Stimulated activated CD4-positive, alpha-beta T cell treated with anti-CD3 and anti-CD28 coated beads, Interleukin-4, amount 100 ng/mL, for 48 hours (primary cell): ENCODE results near the gene AFF2.

Experiments
- DNase-seq, 2 donors: peaks; one replicate each; pipeline ENCODE4 v3.0.0-alpha.2; 2020; ENCODE audit warnings: low read depth in 2 of 2

Gene AFF2

DNA sequence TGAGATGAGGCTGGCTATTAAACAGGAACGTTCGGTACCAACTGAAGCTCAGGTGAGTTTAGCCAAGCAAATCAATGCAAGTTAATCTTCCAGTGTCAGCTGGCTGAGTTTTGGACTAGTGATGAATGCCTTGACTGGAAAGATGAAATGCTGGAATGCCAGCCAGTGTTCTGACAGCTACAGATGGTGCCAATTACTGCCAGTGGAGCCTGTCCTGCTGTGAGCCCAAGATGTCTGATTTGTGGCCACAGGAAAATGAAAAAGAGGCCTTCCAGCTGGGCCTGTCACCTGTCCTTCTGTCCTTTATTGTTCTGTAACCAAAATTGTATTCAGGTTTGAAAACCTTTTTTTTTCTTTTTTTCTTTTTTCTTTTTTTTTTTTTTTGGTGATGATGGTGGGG, 223.1 kb downstream of the AFF2 start:
- no peak for DNase-seq

DNA sequence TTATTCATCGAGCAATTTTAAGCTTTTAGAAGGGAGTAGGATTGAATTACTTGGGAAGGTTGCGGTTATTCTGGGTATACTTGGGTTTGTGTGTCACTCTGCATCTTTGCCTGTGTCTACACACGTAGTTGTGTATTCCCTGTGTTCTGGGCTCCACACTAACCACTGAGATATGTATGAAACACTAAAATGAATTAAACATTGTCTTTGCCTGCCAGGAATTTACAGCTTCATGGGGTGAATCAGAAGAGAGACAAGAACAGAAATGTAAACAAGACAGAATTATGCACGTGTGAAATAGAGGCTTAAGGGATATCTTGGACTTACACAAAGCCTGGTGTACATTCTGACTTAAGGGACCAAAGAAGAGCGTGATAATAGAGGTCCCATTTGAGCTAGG, 228.5 kb downstream of the AFF2 start:
- DNase-seq, result no peak

DNA sequence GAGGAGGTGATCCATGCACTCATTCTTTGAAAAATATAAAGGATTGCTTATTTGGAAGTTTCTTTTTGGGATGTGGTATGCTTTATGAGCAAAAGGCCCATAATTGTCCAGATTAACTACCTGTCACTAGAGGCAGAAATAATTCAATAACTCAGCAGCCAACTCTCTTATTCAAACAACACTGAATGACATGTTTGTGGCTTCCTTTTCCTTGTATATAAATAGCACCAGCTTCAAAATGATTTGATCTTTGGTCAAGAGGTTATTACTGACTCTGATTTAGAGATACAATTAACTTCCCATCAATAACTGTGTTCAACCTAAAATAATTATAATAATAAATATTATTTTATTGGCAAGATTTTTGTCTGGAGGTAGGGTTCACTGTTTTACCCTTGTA, 232.3 kb downstream of the AFF2 start:
- no peak for DNase-seq

DNA sequence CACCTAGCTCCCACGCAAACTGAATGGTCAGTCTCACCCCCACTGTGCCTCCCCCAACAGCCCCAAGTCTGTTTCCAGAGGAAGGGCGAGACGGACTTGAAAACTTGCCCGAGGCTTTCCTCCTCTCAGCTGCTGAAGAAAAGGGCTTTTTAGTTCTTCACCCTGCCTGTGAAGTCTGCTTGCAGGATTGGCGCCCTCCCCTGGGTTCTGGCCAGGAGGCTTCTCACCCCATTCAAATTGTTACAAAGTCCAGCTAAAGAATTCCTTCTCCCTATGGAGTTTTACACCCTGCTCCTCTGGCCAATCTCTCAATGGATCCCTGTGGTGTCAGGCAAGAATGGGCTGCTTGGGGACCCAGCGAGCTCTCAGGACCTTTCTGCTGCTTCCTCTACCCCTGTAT, 241.0 kb downstream of the AFF2 start:
- no peak for DNase-seq

DNA sequence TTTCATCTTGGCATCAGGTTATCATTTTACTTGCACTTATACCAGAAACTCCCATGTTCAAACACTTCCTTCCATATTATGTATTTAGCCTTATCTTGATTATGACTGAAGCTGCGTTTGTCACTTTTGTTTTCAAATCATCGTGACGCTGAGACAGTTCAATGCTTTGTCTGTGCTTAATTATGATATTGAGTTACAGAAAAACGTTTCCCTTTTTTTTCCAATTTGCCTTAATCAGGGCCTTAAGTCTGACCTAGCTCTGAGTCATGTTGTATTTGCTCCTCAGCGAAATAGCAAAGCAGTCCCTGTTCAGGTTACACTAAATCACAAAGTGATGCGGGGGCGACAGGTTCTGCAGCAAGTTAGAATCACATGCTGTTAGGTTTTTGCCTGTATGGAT, 254.7 kb downstream of the AFF2 start:
- DNase-seq, result no peak

DNA sequence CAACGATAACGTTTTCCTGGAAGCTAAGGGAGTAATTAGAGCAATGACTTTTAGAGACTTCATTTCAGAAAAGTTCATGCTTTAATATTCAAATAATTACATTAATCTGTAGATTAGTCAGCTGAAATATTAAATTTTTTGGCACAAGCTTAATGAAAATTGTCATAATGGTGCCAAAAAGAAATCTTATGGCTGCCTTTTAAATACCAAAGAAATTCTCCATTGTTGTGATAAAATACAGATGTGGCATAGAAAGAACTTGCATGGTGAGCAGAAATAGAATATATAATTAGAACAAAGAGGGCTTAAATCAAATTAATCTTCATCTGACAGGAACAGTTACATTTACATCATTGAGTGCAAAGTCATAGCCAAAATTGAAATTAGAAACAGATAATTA, 263.5 kb downstream of the AFF2 start:
- no peak for DNase-seq

DNA sequence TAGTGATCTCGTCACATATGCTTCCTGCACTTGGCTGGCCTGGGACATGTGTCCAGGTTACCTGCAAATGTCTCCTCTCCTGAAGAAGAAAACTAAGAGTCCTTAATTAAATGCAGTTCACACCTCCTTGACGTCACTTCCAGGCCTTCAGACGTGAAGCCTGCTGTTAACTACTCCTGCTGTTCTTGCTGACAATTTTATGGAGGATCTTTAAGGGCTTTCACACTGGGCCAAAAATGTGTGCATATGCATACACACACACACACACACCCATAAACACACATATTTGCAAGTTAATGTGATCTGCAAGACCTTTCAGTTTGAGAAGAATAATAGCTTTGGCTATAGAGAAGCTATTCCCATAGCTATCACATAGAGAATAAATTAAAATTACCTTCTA, 267.9 kb downstream of the AFF2 start:
- DNase-seq, result no peak

DNA sequence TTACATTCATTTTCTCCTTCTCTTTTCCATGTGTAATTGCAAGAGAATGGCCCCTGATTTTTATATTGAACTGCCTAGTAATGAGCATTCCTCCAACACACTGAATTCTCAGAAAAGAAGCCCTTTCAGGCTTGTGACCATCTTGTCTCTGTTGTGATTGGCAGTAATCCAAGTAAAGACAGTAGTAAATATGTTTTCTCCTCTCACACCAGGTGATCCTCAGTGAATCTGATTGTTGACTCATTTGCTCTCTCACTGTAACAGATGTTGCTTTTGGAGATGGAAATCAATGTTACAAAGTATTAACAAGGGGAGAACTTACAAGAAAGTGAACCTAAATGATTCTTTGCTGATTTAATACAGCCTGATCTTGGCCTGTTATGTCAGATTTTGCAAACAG, 271.0 kb downstream of the AFF2 start:
- no peak for DNase-seq

DNA sequence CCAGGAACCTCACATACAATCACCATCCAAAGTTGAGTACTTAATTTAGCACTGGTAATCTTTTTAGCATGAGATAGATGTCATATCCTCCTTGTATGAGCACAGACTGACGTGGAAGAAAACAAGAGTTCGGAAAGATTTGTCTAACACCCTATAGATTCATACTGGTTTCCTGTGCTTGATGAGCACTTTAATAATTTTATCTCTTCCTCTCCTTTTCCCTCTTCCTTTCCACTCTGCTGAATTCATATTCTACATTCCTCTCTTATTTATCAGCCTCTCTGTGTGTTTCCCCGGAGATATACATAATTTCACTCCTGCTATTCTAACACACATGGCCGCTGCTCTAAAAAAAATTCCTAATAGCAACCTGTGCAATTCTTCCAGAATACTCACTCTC, 273.9 kb downstream of the AFF2 start:
- no peak for DNase-seq

DNA sequence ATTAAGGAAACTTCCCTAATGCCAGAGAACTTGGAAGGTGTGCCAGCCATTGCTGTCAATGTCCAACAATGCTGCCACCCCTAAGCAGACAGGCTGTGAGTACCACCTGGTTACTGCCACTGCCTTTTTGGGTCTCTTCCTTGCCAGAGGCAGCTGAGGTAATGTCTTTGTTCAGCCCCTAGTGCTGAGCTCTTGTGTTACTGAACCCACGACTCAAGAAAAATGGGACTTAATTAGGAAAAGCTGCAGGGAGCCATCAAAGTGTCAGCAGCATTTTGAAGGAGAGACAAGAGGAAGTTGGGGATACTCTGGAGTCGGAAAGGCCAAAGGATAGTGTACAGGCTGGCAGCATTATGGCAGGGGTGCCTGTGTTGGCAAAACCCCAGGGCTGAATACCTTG, 283.7 kb downstream of the AFF2 start:
- no peak for DNase-seq

DNA sequence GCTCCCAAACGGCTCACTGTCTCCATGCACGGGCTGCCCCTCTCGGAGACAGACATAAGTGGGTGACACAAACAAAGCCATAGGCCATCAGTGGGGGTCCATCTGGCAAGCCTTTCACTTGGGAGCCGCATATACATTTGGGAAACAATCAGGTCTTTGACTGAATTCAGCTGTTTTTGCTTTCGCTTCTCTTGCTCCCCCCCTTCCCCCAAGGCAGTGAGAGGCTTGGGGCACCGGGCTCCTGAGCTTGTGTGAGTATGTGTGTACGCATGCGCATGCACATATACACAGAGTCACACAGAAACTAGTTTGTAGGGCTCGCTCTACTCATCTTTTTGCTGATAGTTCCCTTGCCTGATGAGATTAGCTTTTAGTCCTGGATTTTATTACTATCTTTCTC, 284.4 kb downstream of the AFF2 start:
- no peak for DNase-seq

DNA sequence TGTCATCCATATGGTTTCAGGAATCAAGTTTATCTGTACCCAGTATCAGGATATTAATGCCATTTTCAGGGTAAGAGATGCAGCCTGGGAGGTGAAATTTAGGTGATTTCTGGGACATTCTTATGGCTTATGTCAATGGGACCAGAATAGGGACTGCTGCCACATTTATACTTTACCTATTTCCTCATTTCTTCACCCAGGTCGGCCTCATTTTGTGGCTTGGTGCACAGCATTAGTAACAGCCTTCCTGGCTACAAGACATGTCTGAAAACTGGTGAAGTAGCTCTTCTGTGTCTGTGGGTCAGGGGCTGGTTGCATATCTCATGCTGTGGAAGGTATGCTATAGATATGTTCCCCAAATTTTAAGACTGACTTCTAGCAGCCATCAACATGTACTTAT, 284.8 kb downstream of the AFF2 start:
- DNase-seq, result no peak

DNA sequence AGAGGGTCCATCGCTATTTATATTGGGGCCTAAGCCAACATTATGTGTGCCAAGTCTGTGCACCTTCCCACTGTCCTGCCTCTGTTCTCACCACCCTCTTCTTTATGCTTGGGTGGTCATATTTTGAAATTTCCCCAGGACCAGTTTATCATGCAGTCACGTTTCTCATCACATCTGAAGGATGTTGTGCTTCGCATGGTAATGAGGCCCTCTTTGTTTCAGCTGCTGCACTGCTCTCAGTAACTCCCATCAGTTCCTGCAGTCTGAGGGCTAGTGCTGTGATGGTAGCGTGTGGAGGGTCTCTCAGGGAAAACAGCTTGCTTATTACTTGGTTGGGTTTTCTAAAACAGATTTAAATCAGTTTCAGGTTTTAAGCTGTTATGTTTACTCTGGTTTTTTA, 288.0 kb downstream of the AFF2 start:
- DNase-seq, result no peak

DNA sequence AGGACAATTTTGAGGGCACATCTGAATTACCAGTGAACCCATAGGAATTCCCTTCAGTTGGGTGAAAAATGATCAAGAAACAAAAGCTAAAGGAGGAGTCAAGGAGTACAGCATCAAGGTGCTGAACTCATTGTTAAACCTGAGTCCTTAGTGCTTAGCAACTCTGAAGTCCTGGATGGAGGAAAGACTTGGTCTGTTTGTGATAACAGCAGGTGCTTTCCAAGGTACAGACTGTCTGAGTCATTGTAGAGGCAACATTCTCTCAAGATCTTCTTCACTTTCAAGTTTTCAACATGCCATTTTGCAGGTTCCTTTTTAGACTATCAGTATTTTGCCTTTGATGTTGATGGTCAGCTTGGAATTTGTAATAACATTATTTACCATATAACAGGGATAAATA, 293.9 kb downstream of the AFF2 start:
- no peak for DNase-seq

DNA sequence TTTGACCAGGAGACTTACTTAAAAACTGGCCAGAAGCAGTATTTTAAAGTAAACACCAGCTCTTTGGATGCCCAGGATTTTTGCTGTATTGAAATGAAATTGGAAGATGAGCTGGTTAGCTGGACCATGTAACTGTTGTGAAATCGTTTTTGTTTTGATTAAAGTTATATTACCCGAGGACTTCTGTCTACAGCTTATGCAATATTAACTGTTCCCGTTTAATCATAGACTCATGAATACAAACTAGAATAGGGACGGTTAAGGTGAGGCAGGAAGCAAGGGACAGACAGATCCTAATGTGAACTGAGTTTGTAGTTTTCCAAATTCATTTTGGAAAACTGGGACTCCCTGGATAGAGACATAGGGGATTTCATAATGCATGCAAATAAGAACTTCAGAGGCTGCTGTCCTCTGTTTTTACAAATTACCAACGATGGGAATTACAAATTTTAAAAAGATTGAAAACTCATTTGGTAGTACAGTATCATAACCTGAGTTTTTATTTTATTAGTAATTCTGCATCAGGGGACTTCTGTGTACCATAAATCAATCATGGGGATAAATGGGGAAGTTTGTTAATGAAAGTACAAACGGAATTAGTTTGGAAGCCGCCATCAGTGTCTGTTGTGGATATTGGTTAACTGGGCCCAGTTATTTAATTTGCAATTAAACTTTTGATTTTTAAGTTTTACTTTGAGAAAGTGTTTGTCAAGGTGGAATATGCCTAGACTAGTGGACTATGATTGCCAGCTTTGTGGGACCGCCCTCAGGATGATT, 304.4 kb downstream of the AFF2 start:
- no peak for DNase-seq

DNA sequence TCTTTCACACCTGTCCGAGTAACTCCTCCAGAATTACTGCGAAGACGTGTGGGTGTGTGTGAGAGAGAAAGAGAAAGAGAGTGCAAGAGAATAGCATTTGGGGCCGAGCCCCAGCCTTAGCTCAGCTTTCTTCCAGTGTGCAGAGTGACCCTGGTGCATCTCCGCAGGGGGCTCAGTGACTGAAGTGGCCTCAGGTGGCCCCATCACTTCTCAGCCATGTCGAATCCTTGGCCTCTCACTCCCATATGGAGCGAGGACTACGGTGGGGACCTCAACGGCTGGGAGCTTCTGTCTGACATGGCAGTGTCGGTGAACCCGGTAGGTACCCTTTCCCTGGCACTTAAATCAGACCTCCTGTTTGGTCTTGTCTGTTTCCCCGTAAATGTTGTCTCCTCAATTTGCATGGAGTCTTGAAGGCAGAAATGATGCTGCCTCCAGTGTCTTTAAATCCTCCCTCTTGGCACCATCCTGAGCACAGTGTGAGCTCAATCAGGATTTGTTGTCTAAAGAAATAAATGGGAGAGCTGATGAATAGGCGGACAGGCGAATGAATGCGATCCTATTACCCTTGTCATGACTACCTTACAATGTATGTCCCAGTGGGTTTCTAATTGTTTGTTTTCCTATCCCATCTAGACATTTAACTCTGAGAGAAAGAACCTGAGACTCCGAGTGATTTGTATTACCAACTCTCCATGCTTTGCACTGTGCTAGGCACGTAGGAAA, 305.9 kb downstream of the AFF2 start:
- DNase-seq, result no peak

DNA sequence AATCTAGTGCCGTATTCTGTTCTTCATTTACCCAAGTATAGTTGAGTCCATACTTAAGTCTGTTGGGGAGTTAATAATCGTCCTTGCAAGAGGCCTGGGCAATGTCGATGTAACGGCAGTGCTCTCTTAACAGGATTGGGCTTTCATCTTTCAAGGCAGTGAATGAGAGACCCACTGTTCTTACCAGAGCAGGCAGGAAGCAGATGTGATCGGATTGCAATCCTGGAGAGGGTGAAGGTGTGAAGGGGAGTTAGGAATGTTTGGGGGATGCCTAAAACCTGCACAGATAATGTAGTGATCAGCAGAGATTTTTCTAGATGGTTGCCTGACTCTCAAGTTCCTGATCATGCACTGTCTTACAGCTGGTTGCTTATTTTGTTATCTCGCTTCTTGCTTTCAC, 308.4 kb downstream of the AFF2 start:
- no peak for DNase-seq

DNA sequence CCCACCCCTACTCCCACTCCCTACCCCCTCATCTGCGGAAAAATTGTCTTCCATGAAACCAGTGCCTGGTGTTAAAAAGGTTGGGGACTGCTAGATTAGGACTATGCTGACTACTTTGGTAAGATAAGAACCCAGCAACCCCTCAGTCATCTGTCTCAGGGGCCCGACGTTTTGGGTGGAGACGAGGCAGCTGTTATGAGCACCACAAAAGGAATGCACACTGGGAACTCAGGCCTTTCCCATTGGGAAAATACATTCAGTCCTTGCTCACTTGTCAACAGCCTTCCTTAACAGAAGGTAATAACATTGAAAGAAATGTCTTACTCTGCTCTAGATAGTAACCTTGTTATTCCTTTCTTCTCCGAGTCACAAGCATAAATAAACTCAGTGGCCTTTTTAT, 310.8 kb downstream of the AFF2 start:
- no peak for DNase-seq

DNA sequence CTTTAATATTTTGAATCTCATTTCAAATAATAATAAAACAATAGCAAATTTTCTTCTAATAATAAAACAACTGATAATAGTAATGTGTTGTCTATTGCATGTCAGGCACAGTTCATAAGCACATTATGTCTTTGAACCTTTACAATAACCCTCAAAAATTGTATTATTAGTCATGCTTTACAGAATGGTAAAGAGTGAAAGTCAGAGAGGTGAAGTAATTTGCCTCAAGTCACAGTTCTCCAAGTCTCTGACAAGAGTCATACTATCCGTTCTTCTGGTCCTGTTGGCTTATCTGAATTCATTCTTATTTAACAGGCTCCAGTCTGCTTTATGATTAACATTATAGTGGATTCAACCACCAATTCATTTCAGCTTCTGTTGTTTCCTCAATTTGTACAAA, 313.0 kb downstream of the AFF2 start:
- DNase-seq, result no peak

DNA sequence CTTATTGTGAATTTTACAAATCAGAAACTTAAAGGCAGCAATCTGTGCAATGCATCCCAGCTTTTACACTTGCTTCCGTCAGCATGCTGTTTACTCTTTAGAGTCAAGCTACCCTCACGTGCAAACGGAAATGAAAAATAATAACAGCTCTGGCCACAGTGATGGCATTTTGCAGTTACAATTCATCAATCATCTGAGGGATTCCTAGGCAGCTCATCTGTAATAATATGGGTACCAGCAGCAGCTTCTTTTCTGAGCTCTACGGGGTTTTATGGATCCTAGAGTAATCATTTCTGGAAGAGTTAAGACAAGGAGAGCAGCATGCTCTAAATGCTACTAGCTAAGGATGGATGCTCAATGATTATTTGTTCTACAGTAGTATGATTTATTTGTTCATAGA, 313.6 kb downstream of the AFF2 start:
- no peak for DNase-seq

DNA sequence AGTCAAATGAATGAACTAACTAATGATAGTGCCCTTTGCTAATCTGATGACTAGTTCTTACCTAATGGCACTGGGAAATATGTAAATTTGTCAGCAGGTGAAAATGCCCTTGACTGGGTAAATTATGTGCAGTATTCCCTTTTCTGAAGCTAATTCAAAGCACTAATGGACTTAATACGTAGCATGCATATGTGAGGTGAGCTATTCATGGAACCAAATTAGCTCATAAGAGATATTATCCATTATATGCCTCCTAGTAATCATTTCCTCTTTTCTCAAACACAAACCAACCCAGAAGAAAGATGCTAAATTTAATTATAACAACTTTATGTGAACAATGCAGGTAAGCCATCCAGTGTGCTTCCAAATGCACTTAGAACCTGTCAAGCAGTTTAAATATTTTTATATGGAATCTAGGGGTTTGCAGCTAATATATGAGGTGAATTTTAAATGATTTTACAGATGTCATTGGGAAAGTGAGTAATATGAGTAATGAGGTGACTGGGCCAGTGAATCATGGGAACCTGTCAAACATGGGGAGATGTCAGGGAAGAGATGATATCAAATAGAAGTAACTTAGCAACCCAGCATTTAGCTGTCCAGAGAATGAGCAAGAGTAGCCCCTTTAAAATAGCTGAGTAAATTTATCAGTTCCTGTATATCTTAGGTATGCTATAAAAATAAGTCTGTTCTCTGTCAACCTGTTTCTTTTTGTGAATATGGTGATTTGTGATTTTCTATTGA, 315.0 kb downstream of the AFF2 start:
- DNase-seq, result no peak

DNA sequence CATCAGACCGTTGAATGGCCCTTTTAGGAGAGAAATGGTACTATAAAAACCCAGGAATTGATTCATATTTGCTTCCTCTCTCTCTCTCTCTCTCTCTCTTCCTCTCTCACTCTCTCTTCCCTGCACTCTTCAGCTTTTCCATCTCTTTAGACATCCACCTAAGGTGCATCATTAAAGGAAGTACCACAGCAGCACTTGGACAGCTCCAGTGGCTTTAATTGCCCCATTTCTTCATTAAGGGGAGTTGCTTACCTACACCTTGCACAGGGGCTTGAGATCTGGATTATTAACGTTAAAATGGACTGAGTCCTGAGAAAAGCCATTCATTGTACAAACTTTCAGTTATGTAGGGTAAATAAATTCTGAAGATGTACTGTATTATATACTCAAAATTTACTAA, 323.6 kb downstream of the AFF2 start:
- no peak for DNase-seq

DNA sequence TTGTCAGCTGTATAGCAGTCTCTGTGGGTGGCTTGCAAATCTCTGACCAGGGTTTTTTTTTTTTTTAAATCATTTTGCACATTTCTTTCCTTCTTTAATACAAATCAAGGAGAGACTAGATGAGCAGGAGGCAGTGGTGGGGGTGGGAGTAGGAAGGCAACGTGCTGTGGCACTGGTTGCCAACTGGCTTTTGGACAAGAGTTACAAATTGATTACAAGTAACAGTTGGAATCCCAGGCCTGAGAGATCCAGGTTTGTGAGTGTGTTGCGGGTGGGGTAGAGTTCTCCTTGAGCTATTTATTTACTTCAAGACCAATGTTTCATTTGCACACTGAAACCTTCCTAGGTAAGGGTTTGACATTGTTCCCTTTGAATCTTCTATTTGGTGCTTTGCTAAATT, 325.3 kb downstream of the AFF2 start:
- no peak for DNase-seq
